ENCODE data around the gene SDF2L1. TPM values are rescaled to one million over a fixed set of nuclear protein-coding genes. Genes with fewer than 3 reads are reported as not detected.

Gene SDF2L1
- total and polyA plus RNA-seq, 9 of the 15 experiments (the other 6 are each of a cell fraction or from before 2014, with no cell fraction given), result 15.1 to 989 (median 124) TPM

DNA sequence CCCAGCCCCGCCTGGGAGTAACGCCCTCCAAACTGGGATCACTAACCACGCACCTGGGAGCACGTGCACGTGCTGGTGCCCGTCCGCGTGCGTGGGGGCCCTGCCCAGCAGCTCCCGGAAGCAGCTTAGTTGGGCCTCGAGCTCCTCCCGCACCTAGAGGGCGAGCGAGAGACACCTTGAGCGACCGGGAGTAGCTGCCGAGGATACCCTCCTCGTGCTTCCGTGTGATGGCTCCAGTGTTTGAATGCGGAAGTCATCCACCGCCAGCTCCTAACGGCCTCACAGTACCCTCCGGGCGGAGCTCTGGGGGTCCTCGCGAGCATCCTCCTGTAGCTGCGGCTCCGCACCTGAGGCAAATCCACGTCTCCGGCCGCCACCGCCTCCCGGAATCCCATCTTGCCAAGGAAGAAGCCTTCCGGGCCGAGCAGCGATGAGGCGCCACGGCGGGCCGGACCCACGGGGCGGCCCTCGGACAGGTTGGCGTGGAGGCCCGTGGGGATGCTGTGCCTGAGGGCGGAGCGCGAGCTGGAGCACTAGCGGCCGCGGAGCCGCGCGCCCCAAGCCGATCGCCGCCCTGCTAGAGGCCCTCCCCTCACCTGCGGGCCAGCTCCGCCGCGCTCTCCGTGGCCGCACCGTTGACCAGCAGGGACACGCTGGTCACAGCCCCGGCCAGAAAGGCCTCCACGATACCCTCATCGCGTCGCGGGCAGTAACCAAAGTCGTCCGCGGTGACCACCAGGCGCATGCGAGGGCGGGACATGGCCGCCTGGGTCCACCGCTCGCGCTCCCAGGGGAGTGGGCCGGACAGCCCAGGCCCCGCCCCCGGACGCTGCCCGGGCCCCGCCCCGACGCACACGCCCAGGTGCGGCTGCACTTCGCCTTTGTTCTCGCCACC is 12.6 kb upstream of the SDF2L1 start, which contains the start of gene YDJC (continued):
- TF ChIP-seq SMARCB1 (IDR thresholded peaks at IDR 0.05; ENCODE audit: insufficient read length, low read depth) (no peak), ZNF431 (CRISPR knock-in tag; IDR thresholded peaks at IDR 0.05) (no peak), TCFL5 (CRISPR knock-in tag; conservative IDR thresholded peaks at IDR 0.05) (no peak), RBM17 (IDR thresholded peaks at IDR 0.05; ENCODE audit: borderline replicate concordance, low read depth, low read length) (no peak), C11orf30 (IDR thresholded peaks at IDR 0.05; ENCODE audit: low read depth) (no peak), ZNF175 (CRISPR knock-in tag; IDR thresholded peaks at IDR 0.05; ENCODE audit: low read depth) (no peak), ZNF696 (CRISPR knock-in tag; conservative IDR thresholded peaks at IDR 0.05) (no peak), YBX1 (IDR thresholded peaks at IDR 0.05) (no peak), ZNF217 (CRISPR knock-in tag; IDR thresholded peaks at IDR 0.05) (no peak), BMI1 (IDR thresholded peaks at IDR 0.05; ENCODE audit: low read length) (no peak), BRF1 (IDR thresholded peaks at IDR 0.05; ENCODE audit: borderline replicate concordance, extremely low read depth, insufficient read length) (no peak), ZNF239 (CRISPR knock-in tag; IDR thresholded peaks at IDR 0.05) (no peak), ATF3 (IDR thresholded peaks at IDR 0.05) (no peak), ATF3 (CRISPR knock-in tag; conservative IDR thresholded peaks at IDR 0.05) (peak; percentile 98), POLR2AphosphoS2 (IDR thresholded peaks at IDR 0.05; ENCODE audit: low read length) (peak; percentile 85; the same call in 1 of the 2 replicates), WHSC1 (IDR thresholded peaks at IDR 0.05; ENCODE audit: low read length) (no peak)
- TF ChIP-seq, protein P1, sequence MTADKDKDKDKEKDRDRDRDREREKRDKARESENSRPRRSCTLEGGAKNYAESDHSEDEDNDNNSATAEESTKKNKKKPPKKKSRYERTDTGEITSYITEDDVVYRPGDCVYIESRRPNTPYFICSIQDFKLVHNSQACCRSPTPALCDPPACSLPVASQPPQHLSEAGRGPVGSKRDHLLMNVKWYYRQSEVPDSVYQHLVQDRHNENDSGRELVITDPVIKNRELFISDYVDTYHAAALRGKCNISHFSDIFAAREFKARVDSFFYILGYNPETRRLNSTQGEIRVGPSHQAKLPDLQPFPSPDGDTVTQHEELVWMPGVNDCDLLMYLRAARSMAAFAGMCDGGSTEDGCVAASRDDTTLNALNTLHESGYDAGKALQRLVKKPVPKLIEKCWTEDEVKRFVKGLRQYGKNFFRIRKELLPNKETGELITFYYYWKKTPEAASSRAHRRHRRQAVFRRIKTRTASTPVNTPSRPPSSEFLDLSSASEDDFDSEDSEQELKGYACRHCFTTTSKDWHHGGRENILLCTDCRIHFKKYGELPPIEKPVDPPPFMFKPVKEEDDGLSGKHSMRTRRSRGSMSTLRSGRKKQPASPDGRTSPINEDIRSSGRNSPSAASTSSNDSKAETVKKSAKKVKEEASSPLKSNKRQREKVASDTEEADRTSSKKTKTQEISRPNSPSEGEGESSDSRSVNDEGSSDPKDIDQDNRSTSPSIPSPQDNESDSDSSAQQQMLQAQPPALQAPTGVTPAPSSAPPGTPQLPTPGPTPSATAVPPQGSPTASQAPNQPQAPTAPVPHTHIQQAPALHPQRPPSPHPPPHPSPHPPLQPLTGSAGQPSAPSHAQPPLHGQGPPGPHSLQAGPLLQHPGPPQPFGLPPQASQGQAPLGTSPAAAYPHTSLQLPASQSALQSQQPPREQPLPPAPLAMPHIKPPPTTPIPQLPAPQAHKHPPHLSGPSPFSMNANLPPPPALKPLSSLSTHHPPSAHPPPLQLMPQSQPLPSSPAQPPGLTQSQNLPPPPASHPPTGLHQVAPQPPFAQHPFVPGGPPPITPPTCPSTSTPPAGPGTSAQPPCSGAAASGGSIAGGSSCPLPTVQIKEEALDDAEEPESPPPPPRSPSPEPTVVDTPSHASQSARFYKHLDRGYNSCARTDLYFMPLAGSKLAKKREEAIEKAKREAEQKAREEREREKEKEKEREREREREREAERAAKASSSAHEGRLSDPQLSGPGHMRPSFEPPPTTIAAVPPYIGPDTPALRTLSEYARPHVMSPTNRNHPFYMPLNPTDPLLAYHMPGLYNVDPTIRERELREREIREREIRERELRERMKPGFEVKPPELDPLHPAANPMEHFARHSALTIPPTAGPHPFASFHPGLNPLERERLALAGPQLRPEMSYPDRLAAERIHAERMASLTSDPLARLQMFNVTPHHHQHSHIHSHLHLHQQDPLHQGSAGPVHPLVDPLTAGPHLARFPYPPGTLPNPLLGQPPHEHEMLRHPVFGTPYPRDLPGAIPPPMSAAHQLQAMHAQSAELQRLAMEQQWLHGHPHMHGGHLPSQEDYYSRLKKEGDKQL (CRISPR knock-in tag; IDR thresholded peaks at IDR 0.05; ENCODE audit: borderline replicate concordance), result no peak
- TF ChIP-seq, protein P2, sequence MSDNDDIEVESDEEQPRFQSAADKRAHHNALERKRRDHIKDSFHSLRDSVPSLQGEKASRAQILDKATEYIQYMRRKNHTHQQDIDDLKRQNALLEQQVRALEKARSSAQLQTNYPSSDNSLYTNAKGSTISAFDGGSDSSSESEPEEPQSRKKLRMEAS (CRISPR knock-in tag; IDR thresholded peaks at IDR 0.05), result no peak
